A549 (cell line): Measurements from ENCODE around the gene TOE1. TPM values are rescaled to one million over a fixed set of nuclear protein-coding genes. Genes with fewer than 3 reads are reported as not detected.

Source experiments
- ATAC-seq, 2 experiments: fragments of 200-7000 bp in 1 of 2; fragments of >200 bp in 1 of 2; cut with Nextera tagmentation in 1 of 2; cut with Tn5 transposase in 1 of 2; 3 replicates each; pipeline versions ENCODE4 v1.8.0 to v1.9.1; 2018 to 2020; ENCODE audit warnings: mild to moderate bottlenecking in 1 of 2, moderate library complexity in 1 of 2
- CTCF ChIA-PET: fragments of 300-600 bp; sonication (Branson Sonifier 250); formaldehyde crosslinking; extraction: SDS; loops from one replicate; lab custom pipeline; 2021; ENCODE audit warnings: antibody characterized with exemption, inconsistent platforms; lab: Yijun Ruan, JAX
- POLR2A ChIA-PET: fragments of 350-600 bp; formaldehyde crosslinking; extraction: SDS; loops from one replicate; lab custom pipeline; 2021; ENCODE audit warnings: antibody characterized with exemption, inconsistent platforms; lab: Yijun Ruan, JAX
- DNase-seq, 2 experiments: peaks; one replicate each; pipeline versions ENCODE4 v3.0.0 to v3.0.0-alpha.2; 2011 to 2016; ENCODE audit warnings: low read depth in 1 of 2, low spot score in 1 of 2
- FAIRE-seq: peaks from 2 replicates; lab custom pipeline; 2011; peaks lifted over from hg19 to GRCh38; lab: Jason Lieb, UNC
- H3K27ac ChIP-seq, 2 experiments: fragments of >200 bp; sonication (Bioruptor Twin); formaldehyde crosslinking; 3 replicates each; pipeline ENCODE4 v1.5.1; 2016 to 2017
- H3K4me1 ChIP-seq: fragments of >200 bp; sonication (Bioruptor Twin); formaldehyde crosslinking; 3 replicates; pipeline ENCODE4 v1.6.1; 2016
- H3K4me2 ChIP-seq: fragments of >200 bp; sonication (Bioruptor Twin); formaldehyde crosslinking; 3 replicates; pipeline ENCODE4 v1.6.1; 2016
- H3K4me3 ChIP-seq: fragments of >200 bp; sonication (Bioruptor Twin); formaldehyde crosslinking; 3 replicates; pipeline ENCODE4 v1.5.1; 2016
- H3K9me3 ChIP-seq: fragments of >200 bp; sonication (Bioruptor Twin); formaldehyde crosslinking; 3 replicates; pipeline ENCODE4 v1.6.1; 2016
- BHLHE40 ChIP-seq: IDR thresholded peaks from 2 replicates; pipeline ENCODE4 v1.6.1; 2012; ENCODE audit warnings: low read depth, low read length, inconsistent platforms
- CBX2 ChIP-seq: fragments of 200-600 bp; sonication (generic); IDR thresholded peaks from 2 replicates; pipeline ENCODE4 v1.6.1; 2016; ENCODE audit warnings: low read depth, mild to moderate bottlenecking, borderline replicate concordance
- CHD4 ChIP-seq: fragments of 200-600 bp; sonication (generic); IDR thresholded peaks from 2 replicates; pipeline ENCODE4 v1.6.1; 2016; ENCODE audit warnings: antibody characterized with exemption, mild to moderate bottlenecking, borderline replicate concordance
- FOSL2 ChIP-seq, 2 experiments: fragments of 450-650 bp in 1 of 2; fragments of >200 bp in 1 of 2; sonication (Bioruptor Twin) in 1 of 2; formaldehyde crosslinking; IDR thresholded peaks; 2 replicates each; pipeline versions ENCODE4 v1.5.0 to v1.6.1; 2016 to 2020; ENCODE audit warnings: mild to moderate bottlenecking in 1 of 2, moderate library complexity in 1 of 2
- GATA3 ChIP-seq: IDR thresholded peaks from 2 replicates; pipeline ENCODE4 v1.6.1; 2012; ENCODE audit warnings: borderline replicate concordance
- HDAC2 ChIP-seq: fragments of 200-600 bp; sonication (generic); IDR thresholded peaks from 2 replicates; pipeline ENCODE4 v1.6.1; 2016
- HEYL ChIP-seq: fragments of 250-450 bp; sonication (Bioruptor Pico); IDR thresholded peaks from 2 replicates; pipeline ENCODE4 v1.8.0; 2021; ENCODE audit warnings: mild to moderate bottlenecking, moderate library complexity
- HOXB13 ChIP-seq: fragments of 250-450 bp; sonication (Bioruptor Pico); IDR thresholded peaks from 2 replicates; pipeline ENCODE4 v1.5.0; 2020; ENCODE audit warnings: low read depth, mild to moderate bottlenecking, moderate library complexity
- JUN ChIP-seq, 2 experiments: fragments of >200 bp; sonication (Bioruptor Twin); formaldehyde crosslinking; IDR thresholded peaks; 2 replicates in 1 of 2; 3 replicates in 1 of 2; pipeline ENCODE4 v1.6.1; 2016 to 2017
- KDM1A ChIP-seq: fragments of 200-600 bp; sonication (generic); IDR thresholded peaks from 2 replicates; pipeline ENCODE4 v1.6.1; 2016; ENCODE audit warnings: low read depth, mild to moderate bottlenecking
- KDM5A ChIP-seq: fragments of 200-600 bp; sonication (generic); IDR thresholded peaks from 2 replicates; pipeline ENCODE4 v1.6.1; 2016; ENCODE audit warnings: antibody characterized with exemption, mild to moderate bottlenecking
- MAFK ChIP-seq: fragments of 450-650 bp; IDR thresholded peaks from 2 replicates; pipeline ENCODE4 v1.6.1; 2014; ENCODE audit not compliant: partially characterized antibody
- MAZ ChIP-seq: fragments of 150-350 bp; IDR thresholded peaks from 2 replicates; pipeline ENCODE4 v1.6.1; 2014; ENCODE audit warnings: antibody characterized with exemption, low read depth, low read length, borderline replicate concordance
- NFE2L2 ChIP-seq: fragments of 150-350 bp; conservative IDR thresholded peaks from 2 replicates; pipeline ENCODE4 v1.6.1; 2014; ENCODE audit warnings: low read length
- PHF8 ChIP-seq: fragments of 200-600 bp; sonication (generic); IDR thresholded peaks from 2 replicates; pipeline ENCODE4 v1.6.1; 2016; ENCODE audit warnings: low read depth, mild to moderate bottlenecking, antibody characterized with exemption, moderate library complexity, borderline replicate concordance
- RCOR1 ChIP-seq: fragments of 150-350 bp; IDR thresholded peaks from 2 replicates; pipeline ENCODE4 v1.6.1; 2014; ENCODE audit warnings: antibody characterized with exemption, low read length, low read depth
- RNF2 ChIP-seq: fragments of 200-600 bp; sonication (generic); IDR thresholded peaks from 2 replicates; pipeline ENCODE4 v1.6.1; 2016; ENCODE audit warnings: low read depth, mild to moderate bottlenecking, antibody characterized with exemption, moderate library complexity, borderline replicate concordance
- TFCP2L1 ChIP-seq: fragments of 250-450 bp; sonication (Bioruptor Pico); IDR thresholded peaks from 2 replicates; pipeline ENCODE4 v1.5.0; 2021; ENCODE audit warnings: mild to moderate bottlenecking
- TP53 ChIP-seq: fragments of 250-450 bp; sonication (Bioruptor Pico); IDR thresholded peaks from 2 replicates; pipeline ENCODE4 v1.5.0; 2021; ENCODE audit warnings: mild to moderate bottlenecking, moderate library complexity
- ZNF302 ChIP-seq: fragments of 250-450 bp; sonication (Bioruptor Pico); IDR thresholded peaks from 2 replicates; pipeline ENCODE4 v1.9.0; 2021; ENCODE audit warnings: inconsistent platforms, mild to moderate bottlenecking, moderate library complexity
- ZSCAN20 ChIP-seq: fragments of 250-450 bp; sonication (Bioruptor Pico); IDR thresholded peaks from 2 replicates; pipeline ENCODE4 v1.8.0; 2022; ENCODE audit warnings: mild to moderate bottlenecking, moderate library complexity
- WGBS: methylation state at CpG from one replicate; pipeline ENCODE4 v1.1.6; 2017; ENCODE audit errors: missing lambda C conversion rate; 5-methylcytosine and 5-hydroxymethylcytosine counted together
- polyA plus RNA-seq, 4 experiments: library from polyadenylated mRNA; depleted of rRNA in 3 of 4; stranded (reverse); fragments of >200 nt; fragmentation: RNase III in 1 of 4; extraction: RNeasy Plus Mini Kit Qiagen cat#74134 plus additional on column Dnase treatment in 1 of 4; gene quantifications; 2 replicates in 3 of 4; 3 replicates in 1 of 4; pipeline ENCODE4 v1.2.3, GENCODE V29; 2011 to 2017
- TF ChIP-seq, protein P1 (sequence below): fragments of 450-650 bp; IDR thresholded peaks from 2 replicates; pipeline ENCODE4 v1.6.1; 2014; ENCODE audit warnings: antibody characterized with exemption
- TF ChIP-seq, protein P2 (sequence below): IDR thresholded peaks from 2 replicates; pipeline ENCODE4 v1.6.1; 2012

TOE1 gene
- polyA plus RNA-seq, 2 of the 4 experiments (the other 2 are of a cell fraction), result 13.3 to 13.7 TPM

DNA sequence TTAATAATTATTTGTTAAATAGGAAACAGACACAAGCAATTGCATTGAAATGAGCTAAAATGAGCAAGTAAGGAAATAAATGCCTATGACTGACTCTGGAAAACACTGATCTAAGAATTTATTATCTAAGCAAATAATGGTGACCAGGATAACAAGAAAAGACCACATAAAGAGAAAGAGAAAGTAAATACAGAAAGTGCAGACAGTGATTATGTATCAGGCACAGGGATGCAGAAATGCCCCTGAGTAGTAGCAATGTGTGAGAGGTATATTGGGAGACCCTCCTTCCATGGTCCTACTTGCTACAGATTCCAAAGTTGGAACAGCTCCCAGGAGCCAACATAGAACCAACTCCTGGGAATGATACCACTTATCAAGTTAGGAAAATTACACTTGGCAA, 33.6 kb downstream of the TOE1 start:
- Histone ChIP-seq H3K9me3 (no peaks in the 10 kb centered on the region), H3K27ac (no peak overlapping the region), H3K4me2 (no peak overlapping the region), H3K4me1 (no peaks in the 10 kb centered on the region), H3K4me3 (no peak overlapping the region)
- no peak for DNase-seq
- TF ChIP-seq FOSL2 (IDR thresholded peaks at IDR 0.05), result no peak
- no peak for TF ChIP-seq FOSL2 (CRISPR knock-in tag; IDR thresholded peaks at IDR 0.05)
- no peak for TF ChIP-seq CHD4
- TF ChIP-seq, protein P1, sequence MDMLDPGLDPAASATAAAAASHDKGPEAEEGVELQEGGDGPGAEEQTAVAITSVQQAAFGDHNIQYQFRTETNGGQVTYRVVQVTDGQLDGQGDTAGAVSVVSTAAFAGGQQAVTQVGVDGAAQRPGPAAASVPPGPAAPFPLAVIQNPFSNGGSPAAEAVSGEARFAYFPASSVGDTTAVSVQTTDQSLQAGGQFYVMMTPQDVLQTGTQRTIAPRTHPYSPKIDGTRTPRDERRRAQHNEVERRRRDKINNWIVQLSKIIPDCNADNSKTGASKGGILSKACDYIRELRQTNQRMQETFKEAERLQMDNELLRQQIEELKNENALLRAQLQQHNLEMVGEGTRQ, result no peak
- TF ChIP-seq HEYL (CRISPR knock-in tag), result no peak
- TF ChIP-seq TP53, result no peak
- no peak for TF ChIP-seq ZSCAN20 (CRISPR knock-in tag)
- TF ChIP-seq GATA3, result no peak
- TF ChIP-seq HOXB13 (CRISPR knock-in tag), result no peak
- no peak for TF ChIP-seq PHF8
- TF ChIP-seq, protein P2, sequence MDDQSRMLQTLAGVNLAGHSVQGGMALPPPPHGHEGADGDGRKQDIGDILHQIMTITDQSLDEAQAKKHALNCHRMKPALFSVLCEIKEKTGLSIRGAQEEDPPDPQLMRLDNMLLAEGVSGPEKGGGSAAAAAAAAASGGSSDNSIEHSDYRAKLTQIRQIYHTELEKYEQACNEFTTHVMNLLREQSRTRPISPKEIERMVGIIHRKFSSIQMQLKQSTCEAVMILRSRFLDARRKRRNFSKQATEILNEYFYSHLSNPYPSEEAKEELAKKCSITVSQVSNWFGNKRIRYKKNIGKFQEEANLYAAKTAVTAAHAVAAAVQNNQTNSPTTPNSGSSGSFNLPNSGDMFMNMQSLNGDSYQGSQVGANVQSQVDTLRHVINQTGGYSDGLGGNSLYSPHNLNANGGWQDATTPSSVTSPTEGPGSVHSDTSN, result no peak
- no peak for TF ChIP-seq RCOR1
- TF ChIP-seq CBX2, result no peak
- no peak for TF ChIP-seq JUN (IDR thresholded peaks at IDR 0.05)
- no peak for TF ChIP-seq BHLHE40
- no peak for TF ChIP-seq MAFK
- no peak for TF ChIP-seq ZNF302 (CRISPR knock-in tag)
- no peak for FAIRE-seq
- no peak for ATAC-seq
- ChIA-PET CTCF (interaction anchor here (1.0 to 1.5 kb wide), 2 partner anchors 14 to 120 kb away, joined by 3 to 5 read pairs; no protein-coding TSS in a partner anchor), POLR2A (no interaction called here)

DNA sequence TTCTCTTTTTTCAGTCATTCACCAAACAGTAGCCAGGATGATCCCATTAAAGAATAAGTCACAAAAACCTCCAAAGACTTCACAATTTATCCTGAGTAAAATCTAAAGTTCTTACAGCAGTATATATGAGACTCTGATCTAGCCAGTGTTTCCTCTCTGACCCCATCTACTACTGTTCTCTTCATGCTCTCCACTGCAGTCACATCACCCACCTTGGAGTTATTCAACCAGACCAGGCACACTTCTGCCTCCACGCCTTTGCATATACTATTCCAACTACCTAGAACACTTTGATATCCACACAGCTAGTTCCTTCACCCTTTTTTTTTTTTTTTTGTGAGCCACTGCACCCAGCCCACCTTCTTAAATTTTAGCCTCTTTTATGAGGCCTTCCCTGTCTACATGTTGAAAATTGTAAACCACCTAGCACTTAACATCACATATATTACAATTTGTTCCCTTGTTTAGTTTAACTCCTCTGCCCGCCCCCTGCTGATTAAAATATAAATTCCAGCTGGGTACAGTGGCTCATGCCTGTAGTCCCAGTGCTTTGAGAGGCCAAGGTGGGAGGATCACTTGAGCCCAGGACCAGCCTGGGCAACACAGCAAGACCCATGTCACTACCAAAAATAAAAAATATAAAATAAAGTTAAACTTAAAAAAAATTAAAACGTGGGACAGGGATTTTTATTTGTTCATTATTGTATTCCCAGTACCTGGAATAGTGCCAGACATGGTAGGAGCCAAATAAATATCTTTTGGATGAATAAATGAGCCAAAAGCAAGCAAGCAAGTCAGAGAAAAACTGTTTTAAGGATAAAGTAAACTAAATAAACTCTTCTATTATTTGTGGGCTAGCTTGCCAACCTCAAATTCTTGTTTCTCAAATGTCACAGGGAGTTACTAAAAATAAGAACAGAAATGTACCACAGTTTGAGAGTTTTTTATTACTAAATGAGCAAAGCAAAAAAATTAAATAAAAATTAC, 35.4 kb downstream of the TOE1 start:
- ChIA-PET POLR2A (no interaction called here), CTCF (interaction anchor here (0.6 to 1.4 kb wide), 4 partner anchors 13 to 356 kb away, joined by 3 to 5 read pairs (median 4); no protein-coding TSS in a partner anchor)
- FAIRE-seq (no peak), ATAC-seq (no peak), DNase-seq (no peak)
- Histone ChIP-seq H3K4me1 (no peaks in the 10 kb centered on the region), H3K27ac (no peak overlapping the region), H3K4me3 (no peak overlapping the region), H3K4me2 (no peak overlapping the region), H3K9me3 (no peaks in the 10 kb centered on the region)
- 39% methylated on average over 3 of the region's 3 CpGs for WGBS
- TF ChIP-seq NFE2L2 (no peak), PHF8 (no peak), KDM5A (no peak), CHD4 (no peak), KDM1A (no peak), MAZ (no peak), RNF2 (no peak), HDAC2 (no peak), HEYL (CRISPR knock-in tag) (no peak), TFCP2L1 (CRISPR knock-in tag) (no peak)
